Esophagus squamous epithelium (tissue), 4 donors: ENCODE results near the gene SMARCA2.

Experiments
- CTCF ChIP-seq, 6 experiments: fragments of 450-650 bp in 4 of 6; fragments of 200-600 bp in 2 of 6; sonication (generic) in 2 of 6; IDR thresholded peaks; one replicate each; pipeline ENCODE4 v1.5.1; 2016 to 2019; ENCODE audit warnings: antibody characterized with exemption in 6 of 6, mild to moderate bottlenecking in 4 of 6, moderate library complexity in 4 of 6
- POLR2A ChIP-seq, 4 donors: fragments of 450-650 bp; IDR thresholded peaks; one replicate each; pipeline ENCODE4 v1.6.1; 2017; ENCODE audit warnings: antibody characterized with exemption in 4 of 4, mild to moderate bottlenecking in 4 of 4, moderate library complexity in 3 of 4

- no peak for TF ChIP-seq CTCF (IDR thresholded peaks at IDR 0.05)
- TF ChIP-seq POLR2A (IDR thresholded peaks at IDR 0.05) = no peak
Observed at GRCh38 chr9:2106666-2107065, 91.5 kb downstream of the SMARCA2 start.
